ENCODE measurements around the gene CCNK. TPM values are rescaled to one million over a fixed set of nuclear protein-coding genes. Genes with fewer than 3 reads are reported as not detected.

Gene CCNK
- total RNA-seq, 1 experiment from 2014 or later = 23.3 TPM

- no peak for DNase-seq (ENCODE audit: extremely low read depth, low read depth)
Observed at GRCh38 chr14:99505089-99505488, 23.9 kb downstream of the CCNK start.

- no peak for DNase-seq (ENCODE audit: extremely low read depth, low read depth)
Observed at GRCh38 chr14:99506276-99506675, 25.1 kb downstream of the CCNK start.

- DNase-seq (ENCODE audit: extremely low read depth, low read depth) = no peak
Observed at GRCh38 chr14:99507860-99508640, 26.8 kb downstream of the CCNK start.

GRCh38 chr14:99508896-99509629, 27.9 kb downstream of the CCNK start:
- no peak for DNase-seq (ENCODE audit: extremely low read depth, low read depth)

GRCh38 chr14:99509871-99510555, 28.8 kb downstream of the CCNK start:
- no peak for DNase-seq (ENCODE audit: extremely low read depth, low read depth)

- no peak for DNase-seq (ENCODE audit: extremely low read depth, low read depth)
Observed at GRCh38 chr14:99510556-99511139, 29.4 kb downstream of the CCNK start.

GRCh38 chr14:99511421-99512109, 30.4 kb downstream of the CCNK start:
- DNase-seq (ENCODE audit: extremely low read depth, low read depth) = peak; percentile 51

GRCh38 chr14:99512110-99512449, 30.9 kb downstream of the CCNK start:
- DNase-seq (ENCODE audit: extremely low read depth, low read depth) = no peak

- no peak for DNase-seq (ENCODE audit: extremely low read depth, low read depth)
Observed at GRCh38 chr14:99512571-99513182, 31.5 kb downstream of the CCNK start.

GRCh38 chr14:99513183-99513694, 32.0 kb downstream of the CCNK start:
- DNase-seq (ENCODE audit: extremely low read depth, low read depth) = no peak

GRCh38 chr14:99513946-99514551, 32.8 kb downstream of the CCNK start:
- no peak for DNase-seq (ENCODE audit: extremely low read depth, low read depth)

- DNase-seq (ENCODE audit: extremely low read depth, low read depth) = no peak
Observed at GRCh38 chr14:99514552-99515300, 33.5 kb downstream of the CCNK start.

GRCh38 chr14:99515301-99516155, 34.3 kb downstream of the CCNK start:
- DNase-seq (ENCODE audit: extremely low read depth, low read depth) = no peak

GRCh38 chr14:99516156-99516870, 35.1 kb downstream of the CCNK start:
- no peak for DNase-seq (ENCODE audit: extremely low read depth, low read depth)

- no peak for DNase-seq (ENCODE audit: extremely low read depth, low read depth)
Observed at GRCh38 chr14:99516871-99517642, 35.8 kb downstream of the CCNK start.

- DNase-seq (ENCODE audit: extremely low read depth, low read depth) = no peak
Observed at GRCh38 chr14:99517643-99518381, 36.6 kb downstream of the CCNK start.

Data from NCI-H460 (cell line).